ENCODE data around the gene FAHD2A. TPM values are rescaled to one million over a fixed set of nuclear protein-coding genes. Genes with fewer than 3 reads are reported as not detected.
"Not testable (repeated sequence)": the region's sequence is repeated elsewhere in the genome, so short reads cannot be mapped to it uniquely, and the experiment has no call there.

The FAHD2A gene
- total RNA-seq, 1 donor from 2014 or later, result 8.7 TPM

- DNase-seq, result no peak
Observed at GRCh38 chr2:95390881-95391321, 11.6 kb upstream of the FAHD2A start.

DNA sequence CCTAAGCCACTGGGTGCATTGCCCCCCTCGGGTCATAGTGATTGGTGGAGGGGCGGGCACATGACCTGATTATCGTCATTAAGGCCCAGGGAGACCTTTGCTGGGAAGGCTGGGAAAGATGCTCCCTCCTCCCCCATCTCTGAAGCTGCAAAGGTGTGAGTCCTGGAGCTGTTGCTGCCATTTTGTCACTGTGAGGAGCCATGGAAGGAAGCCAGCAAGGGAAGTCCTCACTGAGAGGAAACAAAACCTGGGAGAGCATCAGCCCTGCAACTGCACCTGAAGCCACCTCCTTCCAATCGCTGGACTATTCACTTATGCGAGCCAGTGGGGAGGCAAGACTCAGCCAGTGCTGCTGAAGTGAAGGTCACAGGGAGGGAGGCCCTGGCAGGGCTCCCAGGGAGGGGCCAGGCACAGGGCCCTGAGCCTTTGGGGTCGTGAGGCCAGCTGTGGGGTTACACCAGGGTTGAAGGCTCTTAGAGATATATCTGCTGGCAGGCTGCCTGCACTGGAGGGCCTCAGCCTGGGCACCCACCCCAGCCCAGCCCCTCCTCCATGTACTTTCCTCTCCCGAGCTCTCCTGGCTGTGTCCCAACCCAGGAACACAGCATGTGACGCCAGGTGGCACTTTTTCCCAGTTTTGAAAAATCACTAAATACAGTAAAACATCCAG lies 10.7 kb upstream of the FAHD2A start:
- no peak for DNase-seq

DNA sequence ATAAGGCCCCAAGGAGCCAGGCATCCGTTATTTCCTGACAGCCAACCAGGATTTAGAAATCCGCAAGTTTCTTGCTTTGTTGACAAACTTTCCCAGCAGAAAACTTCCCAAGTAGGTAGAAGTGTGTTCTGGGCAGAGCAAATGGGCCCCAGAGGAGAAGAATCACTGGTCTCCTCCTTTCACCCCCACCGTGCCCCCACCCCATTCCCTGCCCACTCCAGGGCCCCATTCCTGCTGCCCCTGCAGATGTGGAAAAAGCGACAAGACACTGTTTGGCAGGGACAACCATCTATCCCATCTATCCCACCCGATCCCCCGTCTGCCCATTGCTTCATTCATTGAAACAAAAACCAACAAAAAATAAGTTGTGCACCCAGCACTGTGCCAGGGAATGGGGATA lies 10.2 kb upstream of the FAHD2A start:
- no peak for DNase-seq

DNA sequence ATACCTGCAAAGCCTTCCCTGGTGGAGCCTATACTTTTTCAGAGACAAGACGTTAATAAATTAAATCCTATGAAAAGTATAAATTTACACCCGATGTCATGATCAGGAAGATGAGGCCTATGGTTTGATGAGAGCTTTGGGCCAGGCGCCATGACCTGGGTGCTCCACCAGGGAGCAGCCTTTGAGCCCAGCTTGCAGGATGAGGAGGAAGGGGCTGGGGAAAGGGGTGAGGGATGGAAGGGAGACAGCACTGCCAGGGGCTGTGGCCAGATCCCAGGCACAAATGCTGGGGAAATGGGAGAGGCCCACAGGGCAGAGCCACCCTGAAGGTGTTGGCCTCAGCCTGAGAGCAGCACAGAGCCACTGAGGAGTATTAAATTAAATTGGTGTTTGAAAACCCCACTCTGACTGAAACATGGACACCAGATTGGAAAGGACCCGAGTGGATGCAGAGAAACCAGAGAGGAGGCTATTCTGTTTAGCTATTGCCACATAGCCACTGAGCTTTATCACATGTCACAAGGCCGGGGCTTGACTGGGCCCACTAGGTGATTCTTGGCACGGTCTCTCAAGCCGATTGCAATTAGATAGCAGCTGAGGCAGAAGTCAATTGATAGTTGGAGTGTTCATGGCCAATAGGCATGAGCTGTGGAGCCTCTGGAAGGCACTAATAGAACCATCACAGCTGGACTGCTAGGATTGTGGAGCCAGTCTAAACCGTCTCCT lies 9.6 kb upstream of the FAHD2A start:
- DNase-seq, result no peak

DNA sequence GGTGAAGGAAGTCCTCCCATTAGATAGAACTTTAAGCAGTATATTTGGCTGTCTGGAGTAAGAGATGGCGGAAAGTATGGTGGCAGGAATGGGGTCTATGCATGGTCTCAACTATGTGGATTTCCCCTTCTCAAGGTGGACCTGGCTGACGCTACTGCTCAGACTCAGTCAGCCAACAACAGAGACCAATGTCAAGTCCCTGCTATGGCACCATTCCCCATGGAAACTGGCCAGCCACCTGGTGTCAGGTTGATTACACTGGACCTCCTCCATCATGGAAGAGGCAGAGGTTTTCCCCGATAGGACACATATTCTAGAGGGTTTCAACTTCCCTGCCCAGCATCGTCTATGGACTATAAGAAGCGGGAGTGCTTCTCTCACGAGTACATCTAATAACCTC lies 8.6 kb upstream of the FAHD2A start:
- no peak for DNase-seq

DNA sequence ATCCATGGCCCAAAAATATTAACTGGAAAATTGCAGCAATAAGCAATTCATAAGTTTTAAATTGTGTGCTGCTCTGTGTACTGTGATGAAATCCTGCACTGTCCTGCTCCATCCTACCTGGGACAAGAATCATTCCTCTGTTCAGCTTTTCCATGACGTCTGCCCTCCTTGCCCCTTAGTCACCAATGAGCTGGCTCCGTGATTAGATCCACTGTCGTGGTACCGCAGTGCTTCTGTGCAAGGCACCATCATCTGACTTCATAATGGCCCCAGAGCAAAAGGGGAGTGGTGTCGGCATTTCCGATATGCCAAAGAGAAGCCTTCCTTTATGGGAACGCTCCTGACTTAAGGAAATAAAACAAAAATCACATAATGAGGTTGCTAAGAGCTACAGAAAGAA lies 3.4 kb upstream of the FAHD2A start:
- no peak for DNase-seq

- DNase-seq, result no peak
Observed at GRCh38 chr2:95401480-95401879, 1.0 kb upstream of the FAHD2A start.

DNA sequence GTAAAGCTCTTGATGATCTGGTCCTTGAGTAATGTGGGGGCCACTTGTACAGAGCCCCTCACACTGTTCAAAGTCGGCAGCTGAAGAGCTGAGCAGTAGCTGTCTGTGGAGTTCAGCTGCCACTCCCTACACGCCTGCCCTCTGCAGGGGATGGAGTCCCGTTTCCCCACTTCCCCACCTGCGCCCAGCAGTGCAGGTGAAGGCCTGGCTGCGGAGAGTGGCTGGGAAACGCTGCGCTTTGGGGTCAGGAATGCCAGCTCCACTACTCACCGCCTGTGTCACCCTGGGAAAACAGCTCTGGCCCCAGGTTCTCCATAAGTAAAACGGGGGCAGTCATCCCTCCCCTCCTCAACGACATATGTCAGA lies 521 bp upstream of the FAHD2A start:
- not testable (repeated sequence) for DNase-seq

DNA sequence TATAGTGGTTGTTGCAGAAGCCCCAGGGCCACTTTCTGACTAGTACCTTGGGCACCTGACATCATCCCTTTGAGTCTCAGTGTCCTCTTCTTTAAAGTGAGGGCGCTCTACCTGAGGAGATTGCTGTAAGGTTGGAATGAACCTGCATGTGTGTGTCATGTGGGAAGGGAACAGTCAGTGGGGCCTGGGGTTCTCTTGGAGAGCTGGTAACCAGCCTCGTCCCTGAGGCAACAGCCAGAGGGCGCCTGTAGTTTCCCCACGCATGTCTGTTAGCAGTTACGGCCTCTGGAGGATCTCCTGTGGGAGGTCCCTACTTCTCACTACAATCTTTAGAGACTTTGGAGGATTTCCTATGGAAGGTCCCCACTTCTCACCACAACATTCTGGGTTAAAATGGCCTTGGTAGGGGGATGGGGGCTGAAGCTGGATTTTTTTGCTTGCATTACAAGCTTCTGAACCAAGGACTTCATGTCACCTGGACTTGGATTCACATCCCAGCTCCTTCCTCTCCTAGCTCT lies 755 bp downstream of the FAHD2A start:
- peak; percentile 20 for DNase-seq

DNA sequence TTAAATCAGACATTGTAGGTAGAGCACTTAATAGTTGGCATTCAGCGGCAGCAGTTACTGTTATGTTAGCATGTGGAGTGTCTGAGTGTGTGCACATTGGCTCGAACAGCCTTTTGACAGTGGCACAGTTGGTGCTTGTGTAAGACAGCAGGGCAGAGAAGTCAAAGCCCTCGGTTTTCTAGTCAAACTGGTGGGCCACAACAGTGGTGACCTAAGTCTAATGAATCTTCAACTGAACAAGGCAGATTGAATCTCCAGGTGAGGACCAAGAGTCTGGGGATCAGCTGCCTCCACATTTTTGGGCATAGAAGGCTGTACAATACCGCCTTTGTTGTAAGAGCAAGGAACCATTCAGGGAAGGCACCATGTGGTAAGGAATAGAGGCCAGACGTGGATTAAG lies 1.3 kb downstream of the FAHD2A start:
- DNase-seq, result not testable (repeated sequence)

DNA sequence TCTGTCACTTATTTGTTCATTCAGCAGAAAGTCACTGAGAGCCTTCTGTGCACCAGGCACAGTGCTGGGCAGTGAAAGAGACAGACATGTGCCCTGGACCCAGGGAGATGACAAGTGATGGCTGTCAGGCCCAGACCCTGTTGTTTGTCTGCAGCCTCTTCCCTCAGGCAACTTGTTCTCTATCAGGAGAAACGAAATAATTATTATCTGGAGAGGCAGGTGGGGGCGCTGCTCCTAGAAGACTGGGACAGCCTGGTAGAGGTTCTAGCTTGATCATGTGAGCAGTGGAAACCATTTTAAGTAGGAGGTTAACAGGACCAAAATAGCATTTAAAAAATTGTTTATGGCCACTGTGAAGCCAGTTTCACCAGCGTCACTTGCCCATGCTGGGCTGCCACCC lies 2.2 kb downstream of the FAHD2A start:
- not testable (repeated sequence) for DNase-seq

DNA sequence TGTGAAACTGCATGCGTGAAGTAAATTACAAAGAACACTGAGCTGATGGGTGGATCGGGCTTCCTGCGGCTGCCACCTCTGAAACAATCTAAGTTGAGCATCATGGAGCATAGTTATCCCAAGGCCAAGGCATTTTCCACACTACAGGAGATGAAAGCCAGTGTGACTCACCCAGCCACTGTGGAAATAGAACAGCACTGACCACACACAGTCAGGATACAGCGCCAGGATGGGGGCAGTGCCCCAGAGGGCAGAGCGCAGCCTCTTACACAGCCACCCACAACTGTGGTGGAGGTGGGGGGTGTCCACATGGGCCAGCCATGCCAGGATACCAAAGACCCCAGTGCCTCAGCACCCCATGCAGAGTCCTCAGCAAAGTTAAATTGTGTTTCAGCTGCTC lies 8.7 kb downstream of the FAHD2A start:
- DNase-seq, result not testable (repeated sequence)

DNA sequence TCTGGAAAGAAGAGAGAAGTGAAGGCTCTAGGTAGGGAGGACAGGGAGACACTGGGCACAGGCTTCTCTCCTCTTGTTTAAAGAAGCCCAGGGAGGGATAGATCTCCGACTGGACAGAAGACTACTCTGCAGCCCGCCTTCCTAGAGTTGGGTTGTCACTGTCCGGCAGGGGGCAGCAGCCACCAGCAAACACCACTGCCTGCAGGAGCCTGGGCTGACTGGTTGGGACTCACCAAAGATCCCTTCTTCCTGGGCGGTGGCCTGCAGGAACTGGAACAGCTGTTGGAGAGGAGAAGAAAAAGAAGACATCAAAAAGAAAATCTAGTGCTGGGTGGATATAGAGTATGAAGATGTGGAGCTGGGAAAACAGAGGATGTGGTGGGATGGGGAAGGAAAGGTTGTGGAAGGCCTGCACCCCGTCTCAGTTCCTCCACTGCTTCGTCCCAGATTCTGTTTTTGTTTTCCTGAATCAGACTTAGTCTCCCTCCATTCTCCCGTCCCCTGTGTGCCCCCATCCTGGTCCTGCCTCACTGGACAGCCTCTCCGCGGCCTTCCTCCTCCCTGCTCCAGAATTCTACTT lies 11.6 kb downstream of the FAHD2A start:
- peak; percentile 78 for DNase-seq

DNA sequence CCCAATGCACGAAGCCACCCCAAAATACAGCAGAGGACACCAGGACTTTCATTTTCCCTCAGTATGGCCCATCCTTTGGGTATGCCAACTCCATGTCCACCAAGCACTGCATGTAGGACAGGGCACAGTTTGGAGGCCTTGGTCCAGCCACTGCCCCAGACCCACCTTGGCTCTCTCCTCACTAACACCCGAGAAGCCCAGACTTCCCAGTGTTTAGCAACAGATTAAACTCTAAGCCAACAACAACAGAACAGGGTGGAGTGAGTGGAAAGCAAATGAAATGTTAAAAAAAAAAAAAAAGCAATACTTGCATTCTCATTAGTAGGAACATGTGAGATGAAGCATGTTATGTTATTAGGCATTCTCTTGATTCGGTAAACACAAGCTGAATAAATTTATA lies 12.6 kb downstream of the FAHD2A start:
- DNase-seq, result not testable (repeated sequence)

- not testable (repeated sequence) for DNase-seq
Observed at GRCh38 chr2:95415561-95415960, 13.1 kb downstream of the FAHD2A start.

DNA sequence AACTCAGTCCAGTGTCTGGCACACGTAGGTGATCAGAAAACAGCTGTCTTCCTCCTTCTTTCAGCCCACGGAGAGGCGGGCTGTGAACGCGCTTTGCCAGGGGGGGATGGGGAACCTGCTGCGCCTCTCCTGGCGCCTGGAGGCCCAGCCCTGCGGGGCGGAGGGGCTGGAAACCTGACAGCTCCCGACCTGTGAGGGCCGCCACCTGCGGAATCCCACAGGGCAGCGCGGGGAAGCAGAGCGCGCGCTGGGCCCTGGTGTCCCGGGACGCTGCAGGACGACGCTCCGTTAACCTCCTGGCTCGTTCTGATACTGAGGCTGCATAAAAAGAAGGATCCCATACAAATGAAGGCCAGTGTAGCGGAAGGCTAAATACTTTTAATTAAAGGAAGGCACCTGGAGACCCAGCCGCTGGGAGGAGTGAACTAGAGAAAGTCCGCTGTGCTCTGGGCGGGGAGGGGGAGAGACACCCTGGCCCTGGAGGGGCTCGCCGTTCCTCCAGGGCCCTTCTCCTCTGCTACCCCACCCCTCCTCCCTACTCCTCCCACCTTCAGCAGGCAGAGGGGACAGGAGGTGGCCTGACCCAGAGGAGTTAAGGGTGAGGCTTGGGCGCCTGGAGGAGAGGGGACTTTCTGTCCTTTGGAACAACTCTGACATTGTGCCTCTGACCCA lies 24.8 kb downstream of the FAHD2A start:
- not testable (repeated sequence) for DNase-seq

DNA sequence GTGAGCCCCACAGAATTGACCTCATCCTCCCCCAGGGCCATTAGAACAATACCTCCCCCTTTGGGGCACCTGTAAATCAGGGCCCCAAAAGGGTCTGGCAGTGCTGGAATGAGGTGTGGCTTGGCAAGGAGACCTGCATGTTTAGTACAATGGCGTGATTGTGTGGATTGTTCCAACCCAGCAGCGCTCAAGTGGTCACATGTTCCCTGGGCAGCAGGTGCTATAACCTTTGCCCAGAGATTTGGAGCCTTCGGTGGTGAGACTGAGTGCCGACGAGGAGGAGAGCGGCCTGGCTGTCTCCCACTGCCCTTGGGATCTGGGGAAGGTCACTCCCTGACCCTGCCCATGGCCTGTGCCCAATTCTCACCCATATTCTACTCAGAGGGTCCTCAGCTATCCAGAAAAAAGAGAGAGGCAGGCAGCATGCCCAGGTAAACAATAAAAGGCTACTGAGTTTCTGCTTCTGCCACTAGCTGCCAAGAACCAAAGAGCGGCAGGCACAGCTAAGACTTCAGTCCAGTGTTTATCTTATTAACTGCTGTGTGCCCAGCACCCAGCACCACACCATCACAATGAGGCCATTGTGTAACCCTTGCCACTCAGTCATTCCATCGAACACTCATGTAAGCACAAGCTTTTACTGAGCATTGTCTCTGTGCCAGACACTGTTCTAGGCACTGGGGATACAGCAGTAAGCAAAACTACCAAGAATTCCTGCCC lies 27.4 kb downstream of the FAHD2A start:
- DNase-seq, result not testable (repeated sequence)

DNA sequence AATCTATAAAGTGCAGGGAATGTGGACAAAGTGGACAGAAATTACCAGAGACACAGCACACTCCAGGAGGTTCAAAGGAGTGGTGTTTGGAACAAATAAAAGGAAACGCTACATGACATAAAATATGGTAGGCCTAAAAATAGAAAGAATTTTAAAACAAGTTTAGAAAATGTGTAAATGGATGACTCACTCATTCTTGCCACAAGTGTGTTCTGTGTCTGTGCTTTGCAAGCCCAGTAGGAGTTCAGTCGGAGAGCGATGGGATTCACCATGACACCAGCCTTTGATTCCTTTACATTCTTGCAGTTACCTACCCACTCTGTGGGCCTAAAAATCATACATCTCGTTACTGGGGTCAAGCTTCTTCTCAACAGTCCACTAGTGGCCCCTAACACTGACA lies 30.9 kb downstream of the FAHD2A start:
- DNase-seq, result not testable (repeated sequence)

DNA sequence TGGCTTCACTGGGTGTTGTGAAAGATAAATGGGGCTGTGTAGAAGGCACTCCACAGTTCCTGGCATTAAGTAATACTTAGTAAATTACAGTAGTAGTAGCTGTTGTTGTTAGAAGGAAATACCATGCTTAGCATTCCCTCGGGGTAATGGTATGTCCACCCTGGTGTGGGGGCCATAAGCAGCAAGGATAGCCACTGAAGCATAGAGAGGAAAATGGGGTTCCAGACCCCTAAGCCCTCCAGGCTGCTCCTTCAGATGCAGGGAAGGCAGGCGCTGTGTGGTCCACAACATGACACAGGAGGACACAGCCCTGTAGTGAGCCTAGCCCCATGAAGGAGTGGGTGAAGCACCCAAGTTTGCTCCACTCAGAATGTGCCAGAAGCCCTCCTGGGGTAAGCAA lies 31.5 kb downstream of the FAHD2A start:
- DNase-seq, result not testable (repeated sequence)

- DNase-seq, result not testable (repeated sequence)
Observed at GRCh38 chr2:95434507-95435076, 32.1 kb downstream of the FAHD2A start.

DNA sequence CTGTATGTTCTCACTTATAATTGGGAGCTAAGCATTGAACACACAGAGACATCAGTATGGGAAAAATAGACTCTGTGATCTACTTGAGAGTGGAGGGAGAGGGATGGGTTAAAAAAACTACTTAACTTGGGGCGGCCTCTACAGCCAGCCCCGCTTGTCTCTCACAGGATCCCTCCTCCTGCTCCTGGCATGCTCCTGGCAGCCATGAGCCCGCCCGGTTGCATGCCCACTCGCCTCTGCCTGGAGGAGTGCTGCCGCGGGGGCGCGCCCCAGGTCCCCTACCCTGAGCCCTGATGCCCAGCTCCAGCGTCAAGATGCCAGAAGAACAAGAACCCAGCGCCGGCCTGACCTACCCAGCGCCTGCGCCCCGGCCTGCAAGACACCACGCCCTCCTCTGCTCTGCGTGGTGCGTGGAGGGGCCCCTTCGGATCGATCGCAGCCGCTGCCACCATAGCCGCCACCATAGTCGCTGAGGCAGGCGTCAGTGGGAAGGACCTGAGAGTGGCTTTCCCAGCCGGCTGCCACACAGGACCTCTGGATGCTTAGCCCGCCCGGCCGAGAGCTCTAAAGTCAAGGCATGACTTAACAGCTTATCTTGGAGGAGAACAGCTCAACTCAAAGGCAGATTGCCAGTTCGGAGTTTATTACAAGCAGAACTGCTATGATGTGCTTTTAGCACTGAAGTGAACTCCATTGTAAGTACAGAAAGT lies 32.8 kb downstream of the FAHD2A start:
- DNase-seq, result not testable (repeated sequence)
